GM21576 (cell line): ENCODE data around the gene MYBL2.
"Not testable (repeated sequence)": the region's sequence is repeated elsewhere in the genome, so short reads cannot be mapped to it uniquely, and the experiment has no call there.

Experiments used
- ATAC-seq: cut with Tn5 transposase; IDR thresholded peaks from one replicate; pipeline ENCODE4 v1.9.1; 2021; ENCODE audit warnings: mild to moderate bottlenecking, moderate library complexity; ENCODE audit not compliant: unreplicated experiment

MYBL2 gene

DNA sequence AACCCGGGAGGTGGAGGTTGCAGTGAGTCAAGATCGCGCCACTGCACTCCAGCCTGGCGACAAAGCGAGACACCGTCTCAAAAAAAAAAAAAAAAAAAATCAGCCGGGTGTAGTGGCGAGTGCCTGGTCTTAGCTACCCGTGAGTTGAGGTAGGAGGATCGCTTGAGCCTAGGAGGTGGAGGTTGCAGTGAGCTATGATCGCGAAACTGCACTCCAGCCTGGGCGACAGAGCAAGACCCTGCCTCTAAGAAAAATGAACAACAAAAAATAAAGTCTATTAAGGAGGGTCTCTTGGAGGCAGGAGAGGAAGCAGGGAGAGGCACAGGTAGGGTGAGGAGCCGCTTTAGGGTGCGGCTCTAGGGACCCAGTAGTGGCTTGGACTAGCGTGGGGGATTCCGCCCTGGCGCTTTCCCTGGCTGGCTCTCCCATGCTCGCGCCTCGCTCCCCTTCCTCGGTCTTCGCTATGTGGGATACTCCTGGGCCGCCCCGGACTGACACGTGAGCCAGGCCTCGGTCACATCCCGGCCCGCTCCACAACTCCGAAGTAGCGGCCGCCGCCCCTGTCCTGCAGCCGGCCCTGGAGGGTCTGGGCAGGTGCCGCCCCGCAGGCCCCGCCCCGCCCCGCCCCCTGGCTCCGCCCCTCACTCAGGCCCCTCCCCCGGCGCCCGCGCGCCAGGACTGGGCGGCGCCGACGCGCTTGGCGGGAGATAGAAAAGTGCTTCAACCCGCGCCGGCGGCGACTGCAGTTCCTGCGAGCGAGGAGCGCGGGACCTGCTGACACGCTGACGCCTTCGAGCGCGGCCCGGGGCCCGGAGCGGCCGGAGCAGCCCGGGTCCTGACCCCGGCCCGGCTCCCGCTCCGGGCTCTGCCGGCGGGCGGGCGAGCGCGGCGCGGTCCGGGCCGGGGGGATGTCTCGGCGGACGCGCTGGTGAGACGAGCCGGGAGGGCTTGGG is at the start of gene MYBL2:
TSS of gene MYBL2 (plus strand) at position 739 of the 953 bp plus-strand sequence. CDS start at position 909, 170 bp downstream.
- ATAC-seq: peak; percentile 67

- no peak for ATAC-seq
Measured at GRCh38 chr20:43631598-43631997, 35.3 kb upstream of the MYBL2 start.

GRCh38 chr20:43636429-43636828 is 30.5 kb upstream of the MYBL2 start:
- no peak for ATAC-seq

DNA sequence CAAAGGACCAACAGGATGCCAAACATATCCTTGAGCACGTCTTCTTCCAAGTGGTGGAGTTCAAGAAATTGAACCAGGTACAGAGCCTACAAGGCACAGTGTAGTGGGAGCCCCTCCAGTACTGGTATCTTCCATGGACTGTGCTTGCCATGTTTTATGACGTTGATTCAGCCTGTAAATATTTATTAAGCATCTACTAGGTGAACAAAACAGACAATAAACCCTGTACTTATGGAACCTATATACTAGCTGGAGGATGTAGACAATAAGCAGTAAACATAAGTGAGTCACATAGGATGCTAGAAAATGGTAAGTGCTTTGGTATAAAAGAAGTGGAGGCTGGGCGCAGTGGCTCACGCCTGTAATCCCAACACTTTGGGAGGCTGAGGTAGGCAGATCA is 24.4 kb upstream of the MYBL2 start:
- ATAC-seq: no peak

GRCh38 chr20:43650997-43651525 is 15.9 kb upstream of the MYBL2 start:
- ATAC-seq: no peak

DNA sequence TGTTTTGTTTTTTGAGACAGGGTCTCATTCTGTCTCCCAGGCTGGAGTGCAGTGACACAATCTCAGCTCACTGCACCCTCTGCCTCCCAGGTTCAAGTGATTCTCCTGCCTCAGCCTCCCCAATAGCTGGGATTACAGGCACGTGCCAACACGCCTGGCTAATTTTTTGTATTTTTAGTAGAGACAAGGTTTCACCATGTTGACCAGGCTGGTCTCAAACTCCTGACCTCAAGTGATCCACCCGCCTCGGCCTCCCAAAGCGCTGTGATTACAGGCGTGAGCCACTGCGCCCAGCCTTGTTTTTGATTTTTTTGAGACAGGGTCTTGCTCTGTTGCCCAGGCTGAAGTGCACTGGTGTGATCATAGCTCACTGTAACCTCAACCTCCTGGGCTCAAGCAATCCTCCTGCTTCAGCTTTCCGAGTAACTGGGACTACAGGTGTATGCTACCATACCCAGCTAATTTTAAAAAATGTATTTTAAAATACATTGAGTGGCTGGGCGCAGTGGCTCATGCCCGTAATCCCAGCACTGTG is 15.2 kb upstream of the MYBL2 start:
- not testable (repeated sequence) for ATAC-seq

- ATAC-seq: no peak
Measured at GRCh38 chr20:43653966-43654365, 12.9 kb upstream of the MYBL2 start.

- not testable (repeated sequence) for ATAC-seq
Measured at GRCh38 chr20:43655176-43655575, 11.7 kb upstream of the MYBL2 start.

GRCh38 chr20:43655937-43656336 is 11.0 kb upstream of the MYBL2 start:
- no peak for ATAC-seq

GRCh38 chr20:43658069-43658722 is 8.7 kb upstream of the MYBL2 start:
- no peak for ATAC-seq

GRCh38 chr20:43658723-43659419 is 8.0 kb upstream of the MYBL2 start:
- no peak for ATAC-seq

DNA sequence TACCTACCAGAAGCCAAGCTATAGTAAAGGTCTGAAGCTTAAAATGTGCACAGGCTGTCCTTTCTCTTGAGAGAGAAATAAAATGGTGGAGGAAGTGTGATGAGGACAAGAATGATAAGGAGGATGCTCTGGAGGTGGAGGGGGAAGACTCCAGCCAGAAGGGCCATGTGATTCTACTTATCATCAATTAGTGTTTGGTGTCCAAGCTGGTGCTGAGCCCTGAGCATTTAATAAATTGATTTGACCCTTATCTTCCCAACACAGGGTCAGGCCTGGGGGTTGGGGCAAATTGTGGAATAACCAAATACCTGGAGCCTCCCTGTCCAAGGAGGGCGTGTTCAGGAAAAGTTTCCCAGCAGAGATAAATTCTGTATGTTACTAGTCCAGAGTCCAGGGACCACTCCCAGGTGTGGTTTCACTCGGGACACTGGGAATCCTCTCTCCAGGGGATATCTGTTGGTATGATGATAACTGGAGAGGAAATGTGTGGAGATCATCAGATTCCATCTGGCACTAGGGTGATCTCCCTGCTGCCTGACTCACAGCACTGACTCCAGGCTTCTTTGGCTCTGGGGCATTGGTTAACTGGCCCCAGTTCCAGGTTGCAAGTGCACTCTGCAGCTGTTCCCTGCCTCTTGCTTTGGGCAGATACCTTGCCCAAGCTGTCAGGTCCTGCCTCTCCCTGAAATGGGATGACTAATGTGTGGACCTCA is 3.8 kb upstream of the MYBL2 start:
- ATAC-seq: no peak

DNA sequence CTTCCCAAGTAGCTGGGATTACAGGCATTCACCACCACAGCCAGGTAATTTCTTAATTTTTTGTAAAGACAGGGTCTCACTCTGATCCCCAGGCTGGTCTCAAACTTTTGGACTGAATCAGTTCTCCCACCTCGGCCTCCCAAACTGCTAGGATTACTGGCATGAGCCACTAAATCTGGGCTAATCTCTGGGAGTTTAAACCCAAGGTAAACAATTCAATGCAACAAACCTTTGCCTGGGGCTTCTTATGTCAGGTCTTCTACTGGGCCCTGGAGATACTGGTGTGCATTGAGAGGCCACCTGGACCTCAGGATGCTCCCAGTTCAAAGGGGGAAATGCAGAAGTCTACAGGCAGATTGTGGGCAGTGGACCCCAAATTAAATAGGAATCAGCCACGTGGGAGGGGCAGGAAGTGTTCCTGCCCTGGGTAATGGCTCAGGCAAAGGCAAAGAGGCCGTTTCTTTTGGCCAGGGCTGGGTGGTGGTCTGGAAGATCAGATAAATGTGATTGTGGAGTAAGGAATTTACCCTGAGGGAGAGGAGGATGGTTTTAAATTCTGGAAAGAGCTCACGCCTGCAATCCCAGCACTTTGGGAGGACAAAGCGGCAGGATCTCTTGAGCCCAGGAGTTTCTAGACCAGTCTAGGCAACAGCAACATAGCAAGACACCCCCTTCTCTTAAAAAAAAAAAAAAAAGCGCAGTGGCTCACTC is 1.3 kb upstream of the MYBL2 start:
- no peak for ATAC-seq

DNA sequence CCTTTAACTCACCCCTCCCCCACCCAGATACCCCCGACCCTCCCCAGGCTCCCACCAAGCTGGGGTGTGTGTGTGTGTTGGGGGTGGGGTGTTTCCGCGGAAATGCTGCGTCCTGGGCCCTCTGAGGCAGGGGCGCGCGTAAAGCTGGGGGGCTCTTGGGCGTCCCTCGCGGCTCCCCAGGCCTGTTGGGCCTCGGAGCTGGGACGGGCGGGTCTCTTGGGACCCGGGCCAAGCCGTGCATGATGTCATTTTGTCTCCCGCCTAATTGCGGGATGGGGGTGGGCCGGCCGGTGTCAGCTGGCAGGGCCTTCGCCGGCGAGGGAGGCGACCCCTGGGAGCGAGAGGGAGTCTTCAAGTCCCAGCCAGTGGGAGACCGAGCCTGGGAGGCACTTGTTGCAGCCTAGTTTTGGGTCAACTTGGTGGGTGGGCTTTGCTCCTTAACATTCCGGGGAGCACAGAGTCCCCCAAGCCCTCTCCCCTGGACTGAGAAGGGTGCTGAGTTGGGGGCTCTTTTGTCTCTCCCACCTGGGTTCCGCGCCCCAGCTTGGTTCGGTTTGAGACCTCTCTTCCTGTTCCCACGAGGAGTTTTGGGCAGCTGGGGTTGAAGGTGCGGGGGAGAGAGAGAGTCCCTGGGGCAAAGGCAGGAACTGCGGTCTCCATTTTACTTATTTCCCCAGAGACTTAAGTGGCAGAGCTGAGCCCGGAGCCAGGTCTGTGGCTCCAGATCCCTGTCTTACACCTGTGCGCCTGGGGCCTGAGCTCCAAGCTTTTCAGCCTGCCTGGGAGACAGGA is 623 bp downstream of the MYBL2 start:
- ATAC-seq: peak; percentile 48

- ATAC-seq: no peak
Measured at GRCh38 chr20:43669332-43669731, 2.4 kb downstream of the MYBL2 start.

GRCh38 chr20:43670423-43670822 is 3.5 kb downstream of the MYBL2 start:
- ATAC-seq: no peak

DNA sequence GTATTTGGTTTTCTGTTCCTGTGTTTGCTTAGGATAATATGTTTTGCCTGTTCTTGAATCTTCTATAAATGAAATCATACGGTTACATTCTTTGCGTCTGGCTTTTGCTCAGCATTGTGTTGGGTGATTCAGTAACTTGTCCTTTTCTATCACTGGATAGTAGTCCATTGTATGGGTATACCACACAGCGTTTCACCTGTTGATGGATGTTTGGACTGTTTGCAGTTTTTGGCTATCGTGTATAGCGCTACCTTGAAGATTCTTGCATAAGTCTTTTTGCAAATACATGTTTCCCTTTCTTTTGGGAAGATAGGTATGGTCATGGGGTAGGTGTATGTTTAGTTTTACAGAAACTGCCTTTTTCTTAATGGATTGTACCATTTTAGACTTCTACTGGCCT is 9.5 kb downstream of the MYBL2 start:
- ATAC-seq: no peak

DNA sequence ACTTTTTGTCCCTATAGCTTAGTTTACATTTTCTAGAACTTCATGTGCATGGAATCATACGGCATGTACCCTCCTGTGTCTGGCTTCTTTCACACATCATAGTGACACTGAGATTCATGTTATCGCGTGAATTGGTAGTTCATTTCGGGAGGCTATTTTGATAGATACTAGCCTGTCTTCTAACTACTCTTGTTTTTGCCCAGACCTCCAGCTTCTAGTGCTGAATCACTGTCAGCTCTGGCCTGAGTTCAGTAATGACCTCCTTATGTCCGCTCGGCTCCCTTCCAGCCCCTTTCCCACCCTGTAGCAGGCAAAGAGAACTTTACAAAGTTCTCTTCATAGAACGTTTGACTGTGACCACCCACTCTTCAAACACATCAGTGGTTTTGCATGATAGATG is 14.1 kb downstream of the MYBL2 start:
- no peak for ATAC-seq

- peak; percentile 22 for ATAC-seq
Measured at GRCh38 chr20:43681468-43681942, 14.6 kb downstream of the MYBL2 start.
